ENCODE measurements around the gene ATP10D. TPM values are rescaled to one million over a fixed set of nuclear protein-coding genes. Genes with fewer than 3 reads are reported as not detected.

Gene ATP10D
- total and polyA plus RNA-seq, 9 of the 15 experiments (the other 6 are each of a cell fraction or from before 2014, with no cell fraction given), result 0.10 to 0.36 (median 0.19) TPM; not detected in 1

- no peak for TF ChIP-seq ZNF780A (CRISPR knock-in tag; IDR thresholded peaks at IDR 0.05)
- TF ChIP-seq ZNF778 (CRISPR knock-in tag; IDR thresholded peaks at IDR 0.05), result no peak
- no peak for TF ChIP-seq ZNF316 (IDR thresholded peaks at IDR 0.05)
- no peak for TF ChIP-seq COPS2 (conservative IDR thresholded peaks at IDR 0.05)
- TF ChIP-seq ZNF583 (CRISPR knock-in tag; IDR thresholded peaks at IDR 0.05), result no peak
- TF ChIP-seq ZNF354B (CRISPR knock-in tag; IDR thresholded peaks at IDR 0.05), result no peak
- TF ChIP-seq CBX3 (IDR thresholded peaks at IDR 0.05; ENCODE audit: borderline replicate concordance in 1 of 2, low read length in 2 of 2), result 0 out of 3 replicates have a peak, but pooled peaks of 1 of the 2 experiments have one; percentile 14
- TF ChIP-seq, protein P1, sequence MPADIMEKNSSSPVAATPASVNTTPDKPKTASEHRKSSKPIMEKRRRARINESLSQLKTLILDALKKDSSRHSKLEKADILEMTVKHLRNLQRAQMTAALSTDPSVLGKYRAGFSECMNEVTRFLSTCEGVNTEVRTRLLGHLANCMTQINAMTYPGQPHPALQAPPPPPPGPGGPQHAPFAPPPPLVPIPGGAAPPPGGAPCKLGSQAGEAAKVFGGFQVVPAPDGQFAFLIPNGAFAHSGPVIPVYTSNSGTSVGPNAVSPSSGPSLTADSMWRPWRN (IDR thresholded peaks at IDR 0.05; ENCODE audit: low read depth), result no peak
- TF ChIP-seq SAP30 (IDR thresholded peaks at IDR 0.05; ENCODE audit: borderline replicate concordance, insufficient read depth, low read depth, low read length, poor library complexity, severe bottlenecking), result no peak
- no peak for TF ChIP-seq STAT5A (IDR thresholded peaks at IDR 0.05; ENCODE audit: borderline replicate concordance, low read length)
- TF ChIP-seq MAX (CRISPR knock-in tag; IDR thresholded peaks at IDR 0.05), result peak; percentile 92
- TF ChIP-seq, protein P2, sequence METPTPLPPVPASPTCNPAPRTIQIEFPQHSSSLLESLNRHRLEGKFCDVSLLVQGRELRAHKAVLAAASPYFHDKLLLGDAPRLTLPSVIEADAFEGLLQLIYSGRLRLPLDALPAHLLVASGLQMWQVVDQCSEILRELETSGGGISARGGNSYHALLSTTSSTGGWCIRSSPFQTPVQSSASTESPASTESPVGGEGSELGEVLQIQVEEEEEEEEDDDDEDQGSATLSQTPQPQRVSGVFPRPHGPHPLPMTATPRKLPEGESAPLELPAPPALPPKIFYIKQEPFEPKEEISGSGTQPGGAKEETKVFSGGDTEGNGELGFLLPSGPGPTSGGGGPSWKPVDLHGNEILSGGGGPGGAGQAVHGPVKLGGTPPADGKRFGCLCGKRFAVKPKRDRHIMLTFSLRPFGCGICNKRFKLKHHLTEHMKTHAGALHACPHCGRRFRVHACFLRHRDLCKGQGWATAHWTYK (CRISPR knock-in tag; IDR thresholded peaks at IDR 0.05), result no peak
- TF ChIP-seq SIN3B (IDR thresholded peaks at IDR 0.05; ENCODE audit: low read depth), result 0 out of 2 replicates have a peak, but pooled peaks have one; percentile 35
- TF ChIP-seq ZNF174 (CRISPR knock-in tag; IDR thresholded peaks at IDR 0.05), result no peak
- no peak for TF ChIP-seq ZKSCAN8 (CRISPR knock-in tag; IDR thresholded peaks at IDR 0.05)
- no peak for TF ChIP-seq ZNF277 (CRISPR knock-in tag; IDR thresholded peaks at IDR 0.05; ENCODE audit: borderline replicate concordance)
- TF ChIP-seq RBM17 (IDR thresholded peaks at IDR 0.05; ENCODE audit: borderline replicate concordance, low read depth, low read length), result no peak
- no peak for TF ChIP-seq ELF4 (CRISPR knock-in tag; IDR thresholded peaks at IDR 0.05)
- TF ChIP-seq ARHGAP35 (IDR thresholded peaks at IDR 0.05; ENCODE audit: partially characterized antibody), result no peak
- no peak for TF ChIP-seq NFIX (CRISPR knock-in tag; IDR thresholded peaks at IDR 0.05; ENCODE audit: low read depth)
- no peak for TF ChIP-seq GTF2F1 (IDR thresholded peaks at IDR 0.05; ENCODE audit: low read depth, low read length)
- no peak for TF ChIP-seq CCAR2 (IDR thresholded peaks at IDR 0.05; ENCODE audit: low read depth, low read length)
- peak; percentile 34 for TF ChIP-seq HMGN3 (IDR thresholded peaks at IDR 0.05; ENCODE audit: borderline replicate concordance, extremely low read depth, insufficient read length, low read depth, low read length)
- TF ChIP-seq ZBTB1 (CRISPR knock-in tag; IDR thresholded peaks at IDR 0.05; ENCODE audit: borderline replicate concordance, low read depth), result no peak
- TF ChIP-seq RBM25 (IDR thresholded peaks at IDR 0.05; ENCODE audit: low read depth, low read length, severe bottlenecking), result no peak
Measured at GRCh38 chr4:47463235-47463956, 21.7 kb upstream of the ATP10D start, which contains the start of gene COMMD8 (continued).
